GM12878 (cell line): Measurements from ENCODE around the gene DCAF4. TPM values are rescaled to one million over a fixed set of nuclear protein-coding genes. Genes with fewer than 3 reads are reported as not detected.
A peak's percentile ranks its signal among the peaks of the same experiment; 100 is the strongest.

Experiments used
- ATAC-seq: fragments of 200-7000 bp; cut with Tn5 transposase; 3 replicates; pipeline ENCODE4 v1.9.1; 2020; ENCODE audit warnings: mild to moderate bottlenecking, moderate library complexity
- BruUV-seq: library from RNA; stranded (reverse); fragments of 400-500 nt; replicated peaks from 2 replicates; lab custom pipeline; 2021; lab: Mats Ljungman, UMichigan
- CTCF ChIA-PET: fragments of 300-600 bp; sonication (Branson Sonifier 250); formaldehyde crosslinking; extraction: SDS; loops from one replicate; lab custom pipeline; 2021; ENCODE audit warnings: inconsistent platforms; lab: Yijun Ruan, JAX
- POLR2A ChIA-PET: fragments of 350-600 bp; formaldehyde crosslinking; extraction: SDS; loops from one replicate; lab custom pipeline; 2021; ENCODE audit warnings: inconsistent platforms; lab: Charles Lee
- RAD21 ChIA-PET: fragments of 300-600 bp; sonication (Branson Sonifier 250); formaldehyde crosslinking; loops from one replicate; lab custom pipeline; 2023; ENCODE audit warnings: antibody characterized with exemption; ENCODE audit not compliant: unreplicated experiment; lab: Charles Lee
- SMC1A ChIA-PET: fragments of 300-600 bp; sonication (Branson Sonifier 250); formaldehyde crosslinking; loops from one replicate; lab custom pipeline; 2023; ENCODE audit not compliant: unreplicated experiment, uncharacterized antibody; lab: Charles Lee
- DNase-seq: peaks from one replicate; pipeline ENCODE4 v3.0.0-alpha.2; 2011; ENCODE audit warnings: low read depth, low spot score
- FAIRE-seq: peaks from 3 replicates; lab custom pipeline; 2011; peaks lifted over from hg19 to GRCh38; lab: Jason Lieb, UNC
- H2AFZ ChIP-seq: 2 replicates; pipeline ENCODE4 v1.6.0; 2011; ENCODE audit warnings: low read depth, low read length, control low read depth; ENCODE audit not compliant: control insufficient read depth
- H3K27ac ChIP-seq: 2 replicates; pipeline ENCODE4 v1.5.1; 2011; ENCODE audit warnings: control low read depth; ENCODE audit not compliant: control insufficient read depth, insufficient read depth
- H3K27me3 ChIP-seq, 2 experiments: replicated peaks in 1 of 2; 2 replicates each; pipeline versions ENCODE4 v1.6.0 to v1.6.1; 2011; ENCODE audit warnings: low read length in 1 of 2; ENCODE audit not compliant: control insufficient read depth in 2 of 2, insufficient read depth in 2 of 2
- H3K36me3 ChIP-seq, 2 experiments: 2 replicates each; pipeline ENCODE4 v1.5.1; 2011; ENCODE audit warnings: low read length in 1 of 2; ENCODE audit not compliant: control insufficient read depth in 2 of 2, insufficient read depth in 2 of 2
- H3K4me1 ChIP-seq: 2 replicates; pipeline ENCODE4 v1.6.1; 2011; ENCODE audit warnings: mild to moderate bottlenecking, low read length, moderate library complexity, mixed read lengths; ENCODE audit not compliant: control insufficient read depth, insufficient read depth
- H3K4me2 ChIP-seq: 2 replicates; pipeline ENCODE4 v1.6.0; 2011; ENCODE audit warnings: control low read depth; ENCODE audit not compliant: control insufficient read depth, insufficient read depth
- H3K4me3 ChIP-seq: fragments of 200-600 bp; sonication (generic); 2 replicates; pipeline ENCODE4 v1.5.1; 2016
- H3K79me2 ChIP-seq: 2 replicates; pipeline ENCODE4 v1.6.0; 2011; ENCODE audit warnings: low read length; ENCODE audit not compliant: control insufficient read depth, insufficient read depth
- H3K9ac ChIP-seq: 2 replicates; pipeline ENCODE4 v1.8.0; 2011; ENCODE audit warnings: low read length, control low read depth, mixed read lengths; ENCODE audit not compliant: control insufficient read depth, insufficient read depth
- H3K9me3 ChIP-seq: replicated peaks from 3 replicates; pipeline ENCODE4 v1.5.1; 2011; ENCODE audit warnings: mild to moderate bottlenecking, low read length; ENCODE audit not compliant: control insufficient read depth, insufficient read depth
- H4K20me1 ChIP-seq: 2 replicates; pipeline ENCODE4 v1.6.0; 2011; ENCODE audit not compliant: control insufficient read depth, insufficient read depth
- BMI1 ChIP-seq: fragments of 450-650 bp; IDR thresholded peaks from 2 replicates; pipeline ENCODE4 v1.6.1; 2016; ENCODE audit warnings: mild to moderate bottlenecking, moderate library complexity, borderline replicate concordance
- CBX5 ChIP-seq: sonication (generic); IDR thresholded peaks from 2 replicates; pipeline ENCODE4 v1.6.1; 2016; ENCODE audit warnings: low read depth, moderate library complexity, mild to moderate bottlenecking, inconsistent platforms
- CHD4 ChIP-seq: fragments of 200-600 bp; sonication (generic); IDR thresholded peaks from 2 replicates; pipeline ENCODE4 v1.6.1; 2016; ENCODE audit warnings: mild to moderate bottlenecking
- CTCF ChIP-seq, 3 experiments: IDR thresholded peaks in 2 of 3; conservative IDR thresholded peaks in 1 of 3; 2 replicates each; pipeline ENCODE4 v1.5.1; 2011; ENCODE audit warnings: low read depth in 3 of 3, low read length in 3 of 3, mild to moderate bottlenecking in 3 of 3, control low read depth in 2 of 3, moderate library complexity in 2 of 3, inconsistent platforms in 1 of 3, mixed read lengths in 1 of 3; ENCODE audit not compliant: control insufficient read depth in 2 of 3, insufficient read depth in 1 of 3; ENCODE audit errors: extremely low read depth in 1 of 3
- E4F1 ChIP-seq: fragments of 450-650 bp; IDR thresholded peaks from 2 replicates; pipeline ENCODE4 v1.6.1; 2018; ENCODE audit warnings: borderline replicate concordance, mild to moderate bottlenecking; ENCODE audit not compliant: partially characterized antibody
- GATAD2B ChIP-seq: fragments of 450-650 bp; conservative IDR thresholded peaks from 2 replicates; pipeline ENCODE4 v1.6.1; 2017; ENCODE audit warnings: low read depth, mild to moderate bottlenecking, moderate library complexity
- IKZF1 ChIP-seq: fragments of 450-650 bp; conservative IDR thresholded peaks from 2 replicates; pipeline ENCODE4 v1.6.1; 2017; ENCODE audit warnings: antibody characterized with exemption, mild to moderate bottlenecking
- JUNB ChIP-seq: IDR thresholded peaks from 2 replicates; pipeline ENCODE4 v1.6.1; 2016; ENCODE audit warnings: antibody characterized with exemption, mild to moderate bottlenecking
- MEF2A ChIP-seq: IDR thresholded peaks from 2 replicates; pipeline ENCODE4 v1.6.1; 2011; ENCODE audit warnings: low read depth, mild to moderate bottlenecking, low read length, moderate library complexity; ENCODE audit not compliant: insufficient read depth
- NFIC ChIP-seq: IDR thresholded peaks from 2 replicates; pipeline ENCODE4 v1.6.1; 2012; ENCODE audit warnings: low read depth, mild to moderate bottlenecking, inconsistent platforms, low read length, moderate library complexity
- SKIL ChIP-seq: fragments of 450-650 bp; IDR thresholded peaks from 2 replicates; pipeline ENCODE4 v1.6.1; 2017; ENCODE audit warnings: mild to moderate bottlenecking, low read depth, inconsistent platforms; ENCODE audit not compliant: poor library complexity, severe bottlenecking
- SREBF1 ChIP-seq: IDR thresholded peaks from 2 replicates; pipeline ENCODE4 v1.6.1; 2012; ENCODE audit warnings: mild to moderate bottlenecking, low read length
- USF1 ChIP-seq: IDR thresholded peaks from 2 replicates; pipeline ENCODE4 v1.6.1; 2011; ENCODE audit warnings: borderline replicate concordance, low read depth, mild to moderate bottlenecking, moderate library complexity, mixed read lengths, low read length; ENCODE audit not compliant: insufficient read depth; ENCODE audit errors: extremely low read length
- USF2 ChIP-seq: IDR thresholded peaks from 2 replicates; pipeline ENCODE4 v1.6.1; 2011; ENCODE audit warnings: low read depth, low read length, improper control_type of control experiment, borderline replicate concordance
- ZBED1 ChIP-seq: IDR thresholded peaks from 2 replicates; pipeline ENCODE4 v1.6.1; 2016; ENCODE audit warnings: borderline replicate concordance
- ZNF217 ChIP-seq: fragments of 450-650 bp; IDR thresholded peaks from 2 replicates; pipeline ENCODE4 v1.6.1; 2017; ENCODE audit warnings: antibody characterized with exemption, mild to moderate bottlenecking
- ZNF622 ChIP-seq: fragments of 450-650 bp; IDR thresholded peaks from 2 replicates; pipeline ENCODE4 v1.6.1; 2017; ENCODE audit warnings: mild to moderate bottlenecking, inconsistent platforms
- WGBS: methylation state at CpG from one replicate; pipeline ENCODE4 v1.1.6; 2016; ENCODE audit warnings: low lambda C conversion rate; ENCODE audit not compliant: insufficient replicate concordance, insufficient coverage; ENCODE audit errors: missing lambda C conversion rate; 5-methylcytosine and 5-hydroxymethylcytosine counted together
- in situ Hi-C: fragments of 300-500 bp; cut with MboI; formaldehyde crosslinking; loops from 9 replicates; pipeline ENCODE4 v1.14.3; 2018; ENCODE audit warnings: mixed read lengths
- intact Hi-C: fragments of 100-400 bp; cut with micrococcal nuclease; formaldehyde crosslinking; loops from one replicate; pipeline ENCODE4 v1.14.2; 2022; ENCODE audit not compliant: unreplicated experiment
- polyA plus RNA-seq, 11 experiments: library from polyadenylated mRNA; depleted of rRNA in 4 of 11; unstranded in 6 of 11; stranded (reverse) in 5 of 11; fragments of >200 nt; fragmentation: Nextera tagmentation in 4 of 11; fragmentation: Illumina TruSeq in 1 of 11; extraction: Ambion mirVana in 4 of 11; extraction: Trizol in 1 of 11; gene quantifications; 1 replicate in 1 of 11; 2 replicates in 10 of 11; pipeline versions ENCODE4 v1.2.1 to v1.2.3, GENCODE V29; 2011 to 2016; ENCODE audit warnings: inconsistent platforms in 2 of 11, missing spikeins in 2 of 11, low read depth in 1 of 11
- total RNA-seq, 4 experiments: library from RNA; depleted of rRNA in 3 of 4; stranded (reverse); fragments of >200 nt in 3 of 4; fragmentation: Illumina TruSeq in 1 of 4; extraction: Trizol in 1 of 4; gene quantifications; 2 replicates each; pipeline versions ENCODE4 v1.2.1 to v1.2.3, GENCODE V29; 2013 to 2021

Gene DCAF4
- total and polyA plus RNA-seq, 10 of the 15 experiments (the other 5 are each of a cell fraction or from before 2014, with no cell fraction given) = 2.6 to 51.1 (median 21.0) TPM

GRCh38 chr14:73008501-73008900, 82.2 kb downstream of the DCAF4 start:
- H3K79me2 ChIP-seq = no peaks in the 10 kb centered on the region; the same call in 1 of the 2 replicates
- ATAC-seq (no peak), FAIRE-seq (no peak), DNase-seq (no peak)
- ChIA-PET CTCF (interaction anchor here (0.8 to 0.9 kb wide), 2 partner anchors 60 to 1154 kb away, joined by 3 to 4 read pairs; no protein-coding TSS in a partner anchor), RAD21 (no interaction called here), SMC1A (no interaction called here), POLR2A (interaction anchor here (0.6 to 1.0 kb wide), 3 partner anchors 14 to 82 kb away, joined by 3 to 4 read pairs (median 3); partner anchors contain the start of gene DCAF4)
- H3K4me3 ChIP-seq = no peak overlapping the region
- H3K36me3 ChIP-seq = peaks cover 0 to 13% of the 10 kb centered on the region in 2 experiments; a peak in 3 of 4 replicates
- 95% methylated on average over 1 of the region's 1 CpG for WGBS
- H3K27me3 ChIP-seq = no peaks in the 10 kb centered on the region
- no peak overlapping the region for H2AFZ ChIP-seq
- BruUV-seq = TSS peak; percentile 53
- no peak overlapping the region for H3K9ac ChIP-seq
- H3K4me2 ChIP-seq = no peak overlapping the region
- in situ Hi-C loops (no loop called here), intact Hi-C loops (no loop called here)
- H3K9me3 ChIP-seq = no peaks in the 10 kb centered on the region
- no peaks in the 10 kb centered on the region; the same call in 1 of the 2 replicates for H3K4me1 ChIP-seq
- H3K27ac ChIP-seq = no peak overlapping the region
- H4K20me1 ChIP-seq = no peaks in the 10 kb centered on the region
- TF ChIP-seq SKIL (no peak), NFIC (no peak), BMI1 (no peak), CTCF (IDR thresholded peaks at IDR 0.05 in 2 of 3, conservative IDR thresholded peaks at IDR 0.05 in 1 of 3; ENCODE audit: control insufficient read depth in 2 of 3, extremely low read depth in 1 of 3, insufficient read depth in 1 of 3, low read depth in 3 of 3, low read length in 3 of 3) (no peak), USF2 (no peak), ZBED1 (no peak), JUNB (no peak), E4F1 (no peak), CHD4 (no peak), ZNF622 (no peak), CBX5 (no peak), ZNF217 (no peak), IKZF1 (no peak), GATAD2B (no peak), SREBF1 (no peak), USF1 (no peak), MEF2A (no peak)
